Measurements from ENCODE around the gene RCSD1.

DNA sequence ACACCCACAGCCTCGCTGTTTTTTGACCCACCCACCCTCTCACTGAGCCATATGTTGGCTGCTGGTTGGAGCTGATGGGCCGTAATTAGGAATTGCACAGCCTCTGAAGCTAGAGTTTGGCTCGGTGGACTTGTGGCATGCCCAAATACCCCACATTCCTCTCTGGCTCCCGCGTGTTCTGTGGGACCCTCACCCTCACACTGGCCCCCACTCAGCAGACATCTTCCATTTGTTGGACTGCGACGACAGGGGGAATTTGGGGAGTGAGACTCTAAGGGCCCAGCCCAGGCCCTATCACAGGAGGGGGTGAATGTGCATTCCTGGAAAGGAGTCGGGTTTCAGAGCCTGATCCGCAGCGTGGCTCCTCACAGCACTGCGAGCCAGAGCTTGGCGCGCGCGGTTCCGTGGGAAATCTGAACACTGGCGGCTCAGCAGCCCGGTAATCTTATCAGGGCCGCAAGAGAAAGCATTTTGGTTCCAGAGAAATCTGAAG, 5.2 kb downstream of the RCSD1 start:
- TF ChIP-seq POLR2A (IDR thresholded peaks at IDR 0.05; ENCODE audit: low read depth, low read length) = no peak
- TF ChIP-seq TAF1 (IDR thresholded peaks at IDR 0.05; ENCODE audit: low read depth, low read length) = no peak

Measured in GM12891 (cell line).